ENCODE results near the gene TMED1.

- TF ChIP-seq, protein P1, sequence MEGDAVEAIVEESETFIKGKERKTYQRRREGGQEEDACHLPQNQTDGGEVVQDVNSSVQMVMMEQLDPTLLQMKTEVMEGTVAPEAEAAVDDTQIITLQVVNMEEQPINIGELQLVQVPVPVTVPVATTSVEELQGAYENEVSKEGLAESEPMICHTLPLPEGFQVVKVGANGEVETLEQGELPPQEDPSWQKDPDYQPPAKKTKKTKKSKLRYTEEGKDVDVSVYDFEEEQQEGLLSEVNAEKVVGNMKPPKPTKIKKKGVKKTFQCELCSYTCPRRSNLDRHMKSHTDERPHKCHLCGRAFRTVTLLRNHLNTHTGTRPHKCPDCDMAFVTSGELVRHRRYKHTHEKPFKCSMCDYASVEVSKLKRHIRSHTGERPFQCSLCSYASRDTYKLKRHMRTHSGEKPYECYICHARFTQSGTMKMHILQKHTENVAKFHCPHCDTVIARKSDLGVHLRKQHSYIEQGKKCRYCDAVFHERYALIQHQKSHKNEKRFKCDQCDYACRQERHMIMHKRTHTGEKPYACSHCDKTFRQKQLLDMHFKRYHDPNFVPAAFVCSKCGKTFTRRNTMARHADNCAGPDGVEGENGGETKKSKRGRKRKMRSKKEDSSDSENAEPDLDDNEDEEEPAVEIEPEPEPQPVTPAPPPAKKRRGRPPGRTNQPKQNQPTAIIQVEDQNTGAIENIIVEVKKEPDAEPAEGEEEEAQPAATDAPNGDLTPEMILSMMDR (optimal IDR thresholded peaks at IDR 0.05 in 1 of 3, IDR thresholded peaks at IDR 0.05 in 1 of 3, conservative IDR thresholded peaks at IDR 0.05 in 1 of 3; ENCODE audit: extremely low read depth in 1 of 3, insufficient read depth in 2 of 3, low read length in 3 of 3): no peak
- TF ChIP-seq EZH2 (IDR thresholded peaks at IDR 0.05; ENCODE audit: low read length): no peak
Measured at GRCh38 chr19:10866495-10866894, 30.5 kb upstream of the TMED1 start.
